Stimulated activated CD4-positive, alpha-beta T cell treated with anti-CD3 and anti-CD28 coated beads, Interleukin-12 subunit alpha, Interleukin-12 subunit beta, amount 100 ng/mL, for 24 hours (primary cell): ENCODE results near the gene GRAP.

Experiments
- DNase-seq, 2 experiments: peaks; one replicate each; pipeline ENCODE4 v3.0.0-alpha.2; 2020; ENCODE audit warnings: low read depth in 2 of 2

GRAP gene

DNA sequence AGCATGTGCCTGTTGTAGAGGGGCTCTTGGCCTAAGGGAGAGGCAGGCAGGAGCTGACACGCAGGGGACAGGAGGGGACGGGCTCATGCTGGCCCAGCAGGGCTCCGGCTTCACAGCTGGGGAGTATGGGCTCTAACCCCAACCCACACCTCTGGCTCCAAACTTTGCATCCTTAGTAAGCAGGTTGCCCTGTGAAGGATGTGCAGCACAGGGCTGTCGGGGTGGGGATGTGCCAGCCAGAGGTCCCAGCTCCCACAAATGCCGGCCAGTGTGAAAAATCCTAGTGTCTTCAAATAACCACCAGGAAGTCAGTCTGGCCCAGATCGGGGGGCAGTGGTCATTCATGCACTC is 28.2 kb downstream of the GRAP start:
- DNase-seq, result no peak

GRCh38 chr17:19017804-19018599 is 28.8 kb downstream of the GRAP start:
- no peak for DNase-seq

DNA sequence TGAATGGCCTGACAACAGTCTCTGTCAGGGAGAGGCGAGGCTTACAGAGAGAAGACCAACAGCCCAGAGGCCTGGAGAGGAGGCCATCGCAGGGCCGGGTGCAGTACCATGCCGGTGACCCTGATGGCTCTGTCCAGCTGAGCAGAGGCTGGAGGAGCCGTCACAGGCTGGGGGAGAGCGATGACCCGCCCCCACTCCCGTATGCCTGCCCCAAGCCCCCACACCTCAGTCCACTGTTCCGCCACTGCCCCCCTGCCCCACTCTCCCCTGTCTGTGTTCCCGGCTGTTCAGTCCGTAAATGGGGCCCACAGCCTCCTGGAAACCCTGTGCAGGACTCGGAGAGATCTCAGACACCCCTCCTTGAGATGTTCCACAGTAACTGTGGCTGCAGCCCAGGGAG is 29.4 kb downstream of the GRAP start:
- no peak for DNase-seq

DNA sequence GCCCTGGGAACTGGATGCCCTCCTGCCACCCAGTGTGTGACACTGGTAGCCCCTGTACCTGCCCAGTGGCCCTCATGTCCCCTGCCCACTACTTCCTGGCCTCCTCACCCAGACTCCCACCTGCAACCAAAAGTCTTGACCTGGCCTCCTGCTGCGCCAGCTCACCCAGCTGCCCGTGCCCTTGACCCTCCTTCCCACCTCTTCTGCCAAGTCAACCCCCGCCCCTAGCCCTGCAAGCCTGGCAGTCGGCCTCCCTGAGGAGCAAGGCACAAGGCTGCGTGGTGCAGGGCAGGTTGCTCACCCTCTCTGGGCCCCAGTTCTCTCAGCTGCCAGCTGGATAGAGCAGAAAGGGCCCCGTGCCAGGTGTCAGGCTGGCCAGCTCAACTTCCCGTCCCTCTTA is 29.9 kb downstream of the GRAP start:
- no peak for DNase-seq

- DNase-seq, result no peak
Observed at GRCh38 chr17:19016297-19016696, 30.5 kb downstream of the GRAP start.

GRCh38 chr17:19015428-19015827 is 31.3 kb downstream of the GRAP start:
- DNase-seq, result no peak

DNA sequence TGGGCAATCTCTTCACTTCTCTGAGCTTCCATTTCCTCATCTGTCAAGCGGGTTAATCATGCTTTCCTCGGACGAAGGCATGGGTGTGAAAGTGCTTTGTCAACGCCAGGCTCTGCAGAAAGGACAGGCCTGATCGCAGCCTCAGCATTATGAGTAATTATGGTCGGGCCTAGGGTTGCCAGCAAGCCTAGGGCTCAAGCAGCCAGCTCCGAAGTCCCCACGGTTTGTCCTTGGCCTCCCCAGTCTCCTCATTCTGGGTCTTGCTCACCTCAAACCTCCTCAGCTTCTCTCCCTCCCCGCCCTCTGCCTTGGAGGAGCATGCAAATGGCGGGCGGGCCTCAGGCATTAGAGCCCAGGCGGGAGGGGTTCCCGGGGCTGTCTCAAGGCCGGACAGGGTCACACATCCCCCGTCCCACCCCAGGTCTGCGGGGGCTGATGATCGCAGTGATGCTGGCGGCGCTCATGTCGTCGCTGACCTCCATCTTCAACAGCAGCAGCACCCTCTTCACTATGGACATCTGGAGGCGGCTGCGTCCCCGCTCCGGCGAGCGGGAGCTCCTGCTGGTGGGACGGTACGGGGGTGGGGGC is 32.0 kb downstream of the GRAP start:
- no peak for DNase-seq

DNA sequence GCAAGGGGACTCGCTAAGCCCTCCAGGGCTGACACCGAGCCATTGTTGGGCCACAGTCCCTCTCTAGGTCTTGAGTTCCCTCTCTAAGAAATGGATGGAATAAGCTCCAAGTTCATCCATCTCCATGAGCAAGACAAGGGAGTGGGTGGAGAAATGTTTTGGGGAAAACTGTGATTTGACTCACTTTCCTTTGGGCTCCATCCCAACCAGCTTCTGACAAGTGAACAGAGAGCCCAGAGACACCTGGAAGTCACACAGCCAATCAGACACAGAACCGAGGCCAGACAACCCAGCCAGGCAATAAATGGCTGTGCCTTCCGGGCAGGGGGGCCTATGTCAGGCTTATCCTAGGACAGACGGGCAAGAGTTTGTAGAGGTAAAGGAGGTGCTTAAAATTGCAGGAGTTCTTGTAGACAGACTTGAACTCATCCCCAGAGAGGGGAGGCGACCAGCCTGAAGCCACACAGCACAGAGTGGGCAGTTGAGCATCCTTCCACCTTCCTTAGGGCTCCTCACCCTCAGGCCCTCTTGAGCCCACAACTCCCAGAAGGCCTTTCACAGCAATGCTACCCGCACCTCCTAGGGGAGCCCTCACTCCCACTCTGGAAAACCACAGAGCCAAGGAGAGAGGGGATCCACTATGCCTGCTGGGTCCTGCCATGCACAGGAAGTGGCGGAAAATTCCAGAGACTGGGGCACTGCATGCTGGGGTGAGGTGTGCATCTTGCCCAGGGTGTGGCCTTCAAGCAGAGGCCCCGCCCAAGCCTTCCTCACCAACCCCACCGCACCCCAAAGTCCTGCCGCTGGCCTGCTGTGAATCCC is 32.7 kb downstream of the GRAP start:
- no peak for DNase-seq

DNA sequence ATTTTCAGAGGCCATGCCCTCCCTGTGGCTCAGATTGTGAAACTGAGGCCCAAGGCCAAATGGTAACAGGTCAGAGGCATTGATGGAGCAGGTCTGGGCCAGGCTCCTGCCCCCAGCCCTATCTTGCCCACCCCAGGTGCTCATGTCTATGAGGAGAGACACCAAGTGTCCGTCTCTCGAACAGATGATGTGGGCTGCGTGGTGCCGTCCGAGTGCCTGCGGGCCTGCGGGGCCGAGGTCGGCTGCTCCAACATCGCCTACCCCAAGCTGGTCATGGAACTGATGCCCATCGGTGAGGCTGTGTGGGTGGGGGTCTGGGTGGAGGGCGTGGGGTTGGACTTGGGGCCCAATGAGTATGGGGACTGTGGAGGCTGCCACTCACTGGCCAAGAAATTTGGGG is 33.5 kb downstream of the GRAP start:
- no peak for DNase-seq

DNA sequence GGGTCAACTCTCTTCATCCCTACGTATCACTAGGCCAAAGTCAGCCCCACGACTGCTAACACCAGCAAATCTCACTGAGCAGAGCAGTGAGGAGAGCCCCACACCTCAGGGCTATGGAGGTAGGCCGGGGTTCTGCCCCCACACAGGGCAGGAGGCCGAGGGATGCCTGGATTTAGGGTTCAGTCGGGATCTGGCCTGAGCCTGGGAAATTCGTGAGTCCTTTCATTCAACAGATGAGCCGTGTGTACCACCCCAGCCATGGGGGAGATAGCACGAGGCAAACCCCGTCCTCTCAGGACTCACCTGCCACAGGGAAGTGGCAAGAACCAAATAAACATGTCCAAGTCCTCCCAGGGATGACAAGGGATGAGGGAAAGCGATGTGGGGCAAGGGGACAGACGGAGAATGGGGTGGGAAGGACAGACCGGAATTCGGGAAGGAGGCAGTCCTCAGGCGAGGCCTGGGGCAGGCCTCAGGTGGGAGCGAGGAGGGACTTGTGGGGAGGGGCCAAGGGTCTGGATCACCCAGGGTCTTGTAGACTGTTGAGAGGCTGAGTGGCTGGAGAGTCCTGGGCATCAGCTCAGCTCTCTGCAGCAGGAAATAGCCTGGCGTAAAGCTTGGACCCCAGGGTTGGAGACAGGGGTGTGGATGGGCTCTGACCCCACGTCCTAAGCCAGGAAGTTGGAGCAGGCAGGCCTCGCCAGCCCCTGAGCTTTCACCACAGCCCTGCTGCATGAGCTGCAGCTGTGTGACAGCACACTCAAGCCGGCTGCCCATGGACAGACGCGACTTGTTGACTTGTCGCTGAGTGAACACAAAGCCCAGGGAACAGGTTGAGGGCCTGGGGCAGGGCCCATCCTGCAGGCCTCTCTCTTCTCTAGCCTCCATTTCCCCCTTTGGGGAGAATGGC is 34.3 kb downstream of the GRAP start:
- DNase-seq, result no peak

DNA sequence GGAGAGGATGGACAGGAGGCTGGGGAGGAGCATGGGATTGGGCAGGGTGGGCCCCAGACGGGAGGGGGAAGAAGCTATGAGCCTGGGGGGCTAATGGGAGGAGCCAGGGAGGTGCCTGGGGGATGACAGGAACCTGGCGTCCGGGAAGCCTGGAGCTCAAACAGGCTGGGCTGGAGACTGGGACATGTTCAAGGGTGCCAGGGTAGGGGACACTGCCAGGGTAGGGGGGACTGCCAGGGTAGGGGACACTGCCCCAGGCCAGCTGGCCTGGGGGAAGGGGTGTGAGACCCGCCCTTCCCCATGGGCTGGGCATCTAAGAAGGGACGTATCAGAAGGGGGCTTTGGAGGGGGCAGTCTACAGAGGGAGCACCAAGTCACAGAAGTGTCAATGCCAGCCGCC is 35.2 kb downstream of the GRAP start:
- no peak for DNase-seq

- no peak for DNase-seq
Observed at GRCh38 chr17:19010729-19011505, 35.8 kb downstream of the GRAP start.

DNA sequence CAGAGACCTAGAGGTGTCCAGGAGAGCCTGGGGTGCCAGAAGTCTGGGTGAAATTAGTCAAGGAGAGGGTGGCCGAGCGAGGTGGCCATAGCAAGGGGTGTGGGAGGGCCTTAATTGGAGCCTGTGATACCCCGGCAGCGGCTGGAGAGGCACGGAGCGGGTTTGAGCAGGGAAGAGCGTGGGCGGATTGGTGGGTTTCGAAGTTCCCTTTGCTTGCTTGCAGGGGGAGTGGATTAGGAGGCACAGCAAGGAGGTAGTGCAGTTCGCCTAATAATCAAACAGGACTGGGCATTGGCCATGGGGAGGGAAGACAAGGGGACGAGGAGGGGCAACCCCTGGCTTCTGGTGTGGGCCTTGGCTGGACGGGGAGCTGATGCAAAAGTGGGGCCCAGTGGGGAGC is 36.8 kb downstream of the GRAP start:
- DNase-seq, result no peak

GRCh38 chr17:19006698-19007097 is 40.1 kb downstream of the GRAP start:
- no peak for DNase-seq

- DNase-seq, result no peak
Observed at GRCh38 chr17:19005789-19006430, 40.8 kb downstream of the GRAP start.

- no peak for DNase-seq
Observed at GRCh38 chr17:19005137-19005773, 41.5 kb downstream of the GRAP start.

GRCh38 chr17:19004421-19005136 is 42.2 kb downstream of the GRAP start, which contains the start of gene FAM83G:
Gene FAM83G, minus strand, starts transcription at chr17:19004764. Its CDS starts 723 bp downstream, at chr17:19004041.
- DNase-seq, result peak; percentile 79 to 89

- peak; percentile 22 to 48 for DNase-seq
Observed at GRCh38 chr17:19003543-19004420, 43.0 kb downstream of the GRAP start.
